Cardiac fibroblast (primary cell): ENCODE results near the gene SURF6.
A peak's percentile ranks its signal among the peaks of the same experiment; 100 is the strongest.

ENCODE experiments used
- DNase-seq, 2 donors: peaks; one replicate each; pipeline versions ENCODE4 v3.0.0 to v3.0.0-alpha.2; 2010; ENCODE audit warnings: low read depth in 2 of 2
- H3K4me3 ChIP-seq, 2 donors: replicated peaks in 1 of 2; 1 replicate in 1 of 2; 2 replicates in 1 of 2; pipeline ENCODE4 v1.5.1; 2011; ENCODE audit warnings: low read depth in 2 of 2, low read length in 2 of 2, mild to moderate bottlenecking in 2 of 2, moderate library complexity in 1 of 2
- TF ChIP-seq, protein P1 (sequence below): IDR thresholded peaks from one replicate; pipeline ENCODE4 v1.5.1; 2011; ENCODE audit warnings: low read depth, mild to moderate bottlenecking, low read length, inconsistent platforms

Gene SURF6

GRCh38 chr9:133347985-133348717 lies 12.2 kb upstream of the SURF6 start, which contains the start of the genes MED22 and RPL7A:
TSS of gene MED22 (minus strand) at chr9:133348131. CDS start at chr9:133346662, 1,469 bp downstream.
TSS of gene RPL7A (plus strand) at chr9:133348218. CDS start at chr9:133348244, 26 bp downstream.
- H3K4me3 ChIP-seq = peak within 1 kb of the TSS; percentile 98 to 99
- peak; percentile 97 to 99 for DNase-seq
- TF ChIP-seq, protein P1, sequence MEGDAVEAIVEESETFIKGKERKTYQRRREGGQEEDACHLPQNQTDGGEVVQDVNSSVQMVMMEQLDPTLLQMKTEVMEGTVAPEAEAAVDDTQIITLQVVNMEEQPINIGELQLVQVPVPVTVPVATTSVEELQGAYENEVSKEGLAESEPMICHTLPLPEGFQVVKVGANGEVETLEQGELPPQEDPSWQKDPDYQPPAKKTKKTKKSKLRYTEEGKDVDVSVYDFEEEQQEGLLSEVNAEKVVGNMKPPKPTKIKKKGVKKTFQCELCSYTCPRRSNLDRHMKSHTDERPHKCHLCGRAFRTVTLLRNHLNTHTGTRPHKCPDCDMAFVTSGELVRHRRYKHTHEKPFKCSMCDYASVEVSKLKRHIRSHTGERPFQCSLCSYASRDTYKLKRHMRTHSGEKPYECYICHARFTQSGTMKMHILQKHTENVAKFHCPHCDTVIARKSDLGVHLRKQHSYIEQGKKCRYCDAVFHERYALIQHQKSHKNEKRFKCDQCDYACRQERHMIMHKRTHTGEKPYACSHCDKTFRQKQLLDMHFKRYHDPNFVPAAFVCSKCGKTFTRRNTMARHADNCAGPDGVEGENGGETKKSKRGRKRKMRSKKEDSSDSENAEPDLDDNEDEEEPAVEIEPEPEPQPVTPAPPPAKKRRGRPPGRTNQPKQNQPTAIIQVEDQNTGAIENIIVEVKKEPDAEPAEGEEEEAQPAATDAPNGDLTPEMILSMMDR = peak; percentile 13

DNA sequence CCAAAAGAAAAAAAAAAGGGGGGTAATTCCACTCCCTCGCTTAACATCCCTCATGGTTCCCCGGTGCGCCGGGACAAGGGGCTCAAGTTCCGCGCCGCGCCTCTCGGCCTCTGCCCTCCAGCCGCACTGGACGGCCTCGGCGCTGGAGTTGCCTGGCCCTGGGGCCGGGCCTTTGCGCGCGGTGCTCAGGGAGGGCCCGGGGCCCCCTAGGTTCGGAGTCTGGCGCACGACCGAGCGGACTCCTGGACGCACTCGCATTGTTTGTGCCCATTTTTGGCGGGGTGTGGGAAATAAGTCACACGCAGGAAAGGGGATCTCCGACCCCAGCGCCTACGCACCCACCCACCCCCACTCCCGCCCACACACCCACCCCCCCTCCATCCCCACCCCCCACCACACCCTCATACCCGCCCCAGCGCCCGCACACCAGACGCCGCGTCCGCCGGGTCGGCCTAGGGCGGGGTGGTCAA lies 11.6 kb upstream of the SURF6 start:
- H3K4me3 ChIP-seq = peak overlapping the region; percentile 98 to 99
- DNase-seq = peak; percentile 31 to 33
- TF ChIP-seq, protein P1 = no peak

DNA sequence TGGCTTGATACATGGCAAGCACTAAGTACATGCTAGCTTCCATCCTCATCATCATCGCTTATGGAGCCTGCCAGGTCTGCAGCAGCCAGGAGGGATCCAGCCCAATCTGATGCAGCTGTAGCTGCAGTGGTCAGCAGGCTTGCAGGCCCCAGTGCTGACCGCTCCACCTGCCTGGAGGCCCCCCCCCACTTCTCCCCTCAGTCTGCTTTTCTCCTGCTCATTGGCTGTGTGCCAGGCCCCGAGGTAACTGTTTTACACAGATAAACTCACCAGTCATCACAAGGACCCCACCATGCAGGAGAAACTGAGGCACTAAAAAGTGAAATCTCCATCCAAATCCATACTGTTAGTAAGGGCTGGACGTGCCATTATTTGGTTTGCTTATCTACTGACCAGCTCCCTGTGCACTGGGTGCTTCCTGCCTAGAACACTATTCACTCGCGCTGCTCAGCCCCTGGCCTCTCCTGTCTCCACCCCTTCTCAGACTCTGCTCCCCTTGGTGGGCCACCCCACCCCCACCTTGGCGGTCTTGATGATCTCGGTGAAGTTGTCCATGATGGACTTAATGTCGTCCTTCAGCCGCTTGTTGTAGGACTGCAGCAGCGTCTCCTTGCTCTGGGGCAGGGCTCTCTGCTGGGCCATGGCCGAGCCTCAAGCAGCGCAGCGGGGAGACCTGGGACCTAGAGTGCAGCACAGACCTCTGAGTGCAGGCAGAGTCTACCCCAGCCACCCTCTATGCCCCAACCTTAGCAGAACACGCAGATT lies 10.2 kb upstream of the SURF6 start:
- TF ChIP-seq, protein P1 = no peak

GRCh38 chr9:133345596-133345995 lies 9.6 kb upstream of the SURF6 start:
- TF ChIP-seq, protein P1 = no peak
- no peak overlapping the region for H3K4me3 ChIP-seq
- DNase-seq = no peak

More for the DNA sequence above, 10.2 kb upstream of the SURF6 start:
- H3K4me3 ChIP-seq = peak overlapping the region; percentile 98 to 99
- no peak for DNase-seq

DNA sequence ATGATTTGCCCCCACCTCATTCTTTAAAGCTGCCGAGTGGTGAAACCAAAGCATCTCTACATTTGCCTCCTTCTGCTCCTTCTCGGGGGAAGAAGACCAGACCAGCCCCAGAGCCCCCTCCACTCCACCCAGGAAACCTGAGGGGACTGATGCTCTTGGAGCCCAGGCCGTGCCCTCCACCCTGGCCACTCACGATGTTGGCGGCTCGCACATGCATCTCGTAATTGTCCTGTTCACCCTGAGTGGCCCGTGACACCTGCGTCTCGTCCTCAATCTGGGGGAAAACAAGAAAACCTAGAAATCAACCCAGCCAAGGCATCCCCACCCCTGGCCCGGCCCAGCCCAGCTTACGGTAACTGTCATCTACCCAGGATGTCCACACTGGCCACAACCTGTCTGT lies 9.0 kb upstream of the SURF6 start:
- H3K4me3 ChIP-seq = no peak overlapping the region
- DNase-seq = no peak
- TF ChIP-seq, protein P1 = no peak

DNA sequence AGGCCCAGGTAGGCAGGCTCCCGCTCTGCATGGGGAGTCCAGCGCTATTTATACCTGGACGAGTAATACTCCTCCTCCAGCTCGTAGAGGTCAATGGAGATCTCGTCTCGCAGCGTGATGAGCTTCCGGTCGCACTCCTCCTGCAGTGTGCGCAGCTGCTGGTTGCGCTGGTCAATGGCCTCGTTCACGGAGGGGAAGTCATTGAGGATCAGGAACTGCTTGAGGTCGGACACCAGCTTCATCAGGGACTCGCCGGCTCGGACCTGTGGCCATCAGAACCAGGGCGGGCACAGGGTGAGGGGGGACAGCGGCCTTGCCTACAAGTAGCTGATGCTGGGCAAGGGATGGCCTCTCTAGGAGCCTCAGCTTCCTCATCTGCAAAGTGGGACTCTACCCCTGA lies 8.1 kb upstream of the SURF6 start:
- no peak for DNase-seq
- H3K4me3 ChIP-seq = no peak overlapping the region
- TF ChIP-seq, protein P1 = no peak
